ENCODE results near the gene FABP7. TPM values are rescaled to one million over a fixed set of nuclear protein-coding genes. Genes with fewer than 3 reads are reported as not detected.

FABP7 gene
- total and polyA plus RNA-seq, 7 experiments from 2014 or later = not detected

- Histone ChIP-seq H3K4me3 (ENCODE audit: low read length) (no peak overlapping the region), H3K27me3 (ENCODE audit: control insufficient read depth in 2 of 2, insufficient read depth in 2 of 2, low read length in 2 of 2) (no peaks in the 10 kb centered on the region), H3K36me3 (ENCODE audit: control insufficient read depth in 2 of 3, insufficient read depth in 3 of 3, low read length in 3 of 3) (no peaks in the 10 kb centered on the region), H3K9me3 (ENCODE audit: control insufficient read depth in 2 of 3, low read length in 3 of 3) (no peaks in the 10 kb centered on the region), H3K4me1 (ENCODE audit: control insufficient read depth in 2 of 2, insufficient read depth in 2 of 2, low read length in 2 of 2) (no peaks in the 10 kb centered on the region), H3K27ac (ENCODE audit: low read depth, low read length) (no peak overlapping the region)
- ChIA-PET CTCF (no interaction called here), POLR2A (no interaction called here)
- no peak overlapping the region for H3K4me3 Mint-ChIP-seq
- intact Hi-C loops (cut with micrococcal nuclease) = loop anchor here in 1 of 2 donors (10.0 kb wide), 1 partner anchor 1398 kb away; the partner anchor contains the start of gene GJA1
- peaks cover 5 to 27% (median 15%) of the 10 kb centered on the region in 5 donors for H3K27me3 Mint-ChIP-seq
- DNase-seq (no peak), ATAC-seq (no peak)
- no peak overlapping the region for H3K27ac Mint-ChIP-seq
- peaks cover 0 to 1% (median 0%) of the 10 kb centered on the region in 7 donors for H3K4me1 Mint-ChIP-seq
- H3K36me3 Mint-ChIP-seq = no peaks in the 10 kb centered on the region
- no peaks in the 10 kb centered on the region for H3K9me3 Mint-ChIP-seq
These were observed 53.5 kb downstream of the FABP7 start for GRCh38 chr6:122833021-122833491.

Other genes with a start within 250 kb of the FABP7 start
- gene PKIB, start 169.3 kb upstream of the FABP7 start, total RNA-seq = 1 to 10 TPM in 1 of 5 experiments, under 1 TPM in 3, not detected in 1; 0.86 to 1.5 (median 0.91) TPM
- gene PKIB, start 169.3 kb upstream of the FABP7 start, polyA plus RNA-seq = 1 to 10 TPM in 1 of 2 donors, under 1 TPM in 1; 0.92 to 1.2 TPM
- 1 to 10 TPM in 2 of 5 experiments, under 1 TPM in 3; 0.24 to 6.3 (median 0.32) TPM for gene SMPDL3A, start 9.5 kb downstream of the FABP7 start, total RNA-seq
- not detected for gene SMPDL3A, start 9.5 kb downstream of the FABP7 start, polyA plus RNA-seq
- not detected for gene CLVS2, start 216.5 kb downstream of the FABP7 start, total RNA-seq
- gene CLVS2, start 216.5 kb downstream of the FABP7 start, polyA plus RNA-seq = not detected